NCI-H2029 (cell line): ENCODE data around the gene KIFC1.
"Not testable (repeated sequence)": the region's sequence is repeated elsewhere in the genome, so short reads cannot be mapped to it uniquely, and the experiment has no call there.

Source experiments
- DNase-seq: peaks from one replicate; lab custom pipeline; 2025; lab: John Stamatoyannopoulos, UW

KIFC1 gene

GRCh38 chr6:33391278-33391921, at the start of gene KIFC1:
Gene KIFC1, plus strand, starts transcription at chr6:33391823. Its CDS starts 163 bp downstream, at chr6:33391986.
- DNase-seq: peak; percentile 99

GRCh38 chr6:33343606-33343952, 48.0 kb upstream of the KIFC1 start:
- not testable (repeated sequence) for DNase-seq

- DNase-seq: no peak
Measured at GRCh38 chr6:33343953-33344611, 47.5 kb upstream of the KIFC1 start.

- peak; percentile 72 for DNase-seq
Measured at GRCh38 chr6:33344701-33345697, 46.6 kb upstream of the KIFC1 start.

GRCh38 chr6:33346972-33347371, 44.7 kb upstream of the KIFC1 start:
- not testable (repeated sequence) for DNase-seq

- DNase-seq: no peak
Measured at GRCh38 chr6:33347816-33348215, 43.8 kb upstream of the KIFC1 start.

GRCh38 chr6:33355860-33356259, 35.8 kb upstream of the KIFC1 start:
- DNase-seq: not testable (repeated sequence)

GRCh38 chr6:33356295-33356694, 35.3 kb upstream of the KIFC1 start:
- DNase-seq: no peak

GRCh38 chr6:33357160-33357871, 34.3 kb upstream of the KIFC1 start:
- DNase-seq: not testable (repeated sequence)

- no peak for DNase-seq
Measured at GRCh38 chr6:33359331-33359730, 32.3 kb upstream of the KIFC1 start.

GRCh38 chr6:33363486-33363885, 28.1 kb upstream of the KIFC1 start:
- not testable (repeated sequence) for DNase-seq

- DNase-seq: peak; percentile 80
Measured at GRCh38 chr6:33364475-33365205, 27.0 kb upstream of the KIFC1 start.

- DNase-seq: not testable (repeated sequence)
Measured at GRCh38 chr6:33365206-33365971, 26.2 kb upstream of the KIFC1 start.

GRCh38 chr6:33367009-33367714, 24.5 kb upstream of the KIFC1 start:
- no peak for DNase-seq

- DNase-seq: not testable (repeated sequence)
Measured at GRCh38 chr6:33367715-33368025, 24.0 kb upstream of the KIFC1 start.

GRCh38 chr6:33371901-33372300, 19.7 kb upstream of the KIFC1 start:
- not testable (repeated sequence) for DNase-seq

GRCh38 chr6:33372526-33373123, 19.0 kb upstream of the KIFC1 start:
- no peak for DNase-seq

GRCh38 chr6:33373960-33374910, 17.4 kb upstream of the KIFC1 start:
- DNase-seq: no peak
